ENCODE results near the gene PRDM4.

The PRDM4 gene

GRCh38 chr12:107684029-107684795 is 76.7 kb downstream of the PRDM4 start:
- no peak overlapping the region for H3K27ac ChIP-seq
- TF ChIP-seq, protein P1, sequence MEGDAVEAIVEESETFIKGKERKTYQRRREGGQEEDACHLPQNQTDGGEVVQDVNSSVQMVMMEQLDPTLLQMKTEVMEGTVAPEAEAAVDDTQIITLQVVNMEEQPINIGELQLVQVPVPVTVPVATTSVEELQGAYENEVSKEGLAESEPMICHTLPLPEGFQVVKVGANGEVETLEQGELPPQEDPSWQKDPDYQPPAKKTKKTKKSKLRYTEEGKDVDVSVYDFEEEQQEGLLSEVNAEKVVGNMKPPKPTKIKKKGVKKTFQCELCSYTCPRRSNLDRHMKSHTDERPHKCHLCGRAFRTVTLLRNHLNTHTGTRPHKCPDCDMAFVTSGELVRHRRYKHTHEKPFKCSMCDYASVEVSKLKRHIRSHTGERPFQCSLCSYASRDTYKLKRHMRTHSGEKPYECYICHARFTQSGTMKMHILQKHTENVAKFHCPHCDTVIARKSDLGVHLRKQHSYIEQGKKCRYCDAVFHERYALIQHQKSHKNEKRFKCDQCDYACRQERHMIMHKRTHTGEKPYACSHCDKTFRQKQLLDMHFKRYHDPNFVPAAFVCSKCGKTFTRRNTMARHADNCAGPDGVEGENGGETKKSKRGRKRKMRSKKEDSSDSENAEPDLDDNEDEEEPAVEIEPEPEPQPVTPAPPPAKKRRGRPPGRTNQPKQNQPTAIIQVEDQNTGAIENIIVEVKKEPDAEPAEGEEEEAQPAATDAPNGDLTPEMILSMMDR (conservative IDR thresholded peaks at IDR 0.05): no peak

Measured in VCaP (cell line).